Activated CD8-positive, alpha-beta memory T cell treated with anti-CD3 and anti-CD28 coated beads for 36 hours (primary cell): Measurements from ENCODE around the gene COA6. TPM values are rescaled to one million over a fixed set of nuclear protein-coding genes. Genes with fewer than 3 reads are reported as not detected.
"Not testable (repeated sequence)": the region's sequence is repeated elsewhere in the genome, so short reads cannot be mapped to it uniquely, and the experiment has no call there.

ENCODE experiments used
- CTCF ChIA-PET: fragments of 350-600 bp; sonication (Branson Sonifier 250); formaldehyde crosslinking; loops from one replicate; lab custom pipeline; 2021; ENCODE audit warnings: antibody characterized with exemption; lab: Charles Lee
- POLR2A ChIA-PET: fragments of 350-600 bp; sonication (Branson Sonifier 250); formaldehyde crosslinking; loops from one replicate; lab custom pipeline; 2021; ENCODE audit warnings: antibody characterized with exemption; lab: Charles Lee
- total RNA-seq, 2 experiments: library from RNA; stranded (reverse); gene quantifications; one replicate each; pipeline ENCODE4 v1.2.3, GENCODE V29; 2021

Gene COA6
- total RNA-seq, 2 experiments from 2014 or later = 51.8 to 51.9 TPM

DNA sequence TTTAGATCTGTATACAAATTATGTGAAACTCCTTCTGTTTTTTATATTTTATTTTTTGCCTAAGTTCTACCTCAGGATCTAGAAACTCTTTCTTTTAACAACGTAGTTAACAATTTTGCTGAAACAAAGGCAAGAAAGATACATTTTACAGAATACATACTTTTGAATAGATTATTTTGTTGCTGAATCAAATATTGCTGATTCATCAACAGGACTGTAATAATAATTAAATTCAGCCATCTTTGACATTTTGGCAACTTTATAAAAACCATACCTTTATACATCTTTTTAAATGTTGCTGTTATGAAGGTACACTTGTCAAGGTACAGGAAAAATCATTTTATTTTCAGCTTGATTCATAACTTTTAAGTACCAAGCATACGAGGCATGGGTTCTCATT is 10.7 kb upstream of the COA6 start:
- POLR2A ChIA-PET = no interaction called here
- CTCF ChIA-PET = no interaction called here

DNA sequence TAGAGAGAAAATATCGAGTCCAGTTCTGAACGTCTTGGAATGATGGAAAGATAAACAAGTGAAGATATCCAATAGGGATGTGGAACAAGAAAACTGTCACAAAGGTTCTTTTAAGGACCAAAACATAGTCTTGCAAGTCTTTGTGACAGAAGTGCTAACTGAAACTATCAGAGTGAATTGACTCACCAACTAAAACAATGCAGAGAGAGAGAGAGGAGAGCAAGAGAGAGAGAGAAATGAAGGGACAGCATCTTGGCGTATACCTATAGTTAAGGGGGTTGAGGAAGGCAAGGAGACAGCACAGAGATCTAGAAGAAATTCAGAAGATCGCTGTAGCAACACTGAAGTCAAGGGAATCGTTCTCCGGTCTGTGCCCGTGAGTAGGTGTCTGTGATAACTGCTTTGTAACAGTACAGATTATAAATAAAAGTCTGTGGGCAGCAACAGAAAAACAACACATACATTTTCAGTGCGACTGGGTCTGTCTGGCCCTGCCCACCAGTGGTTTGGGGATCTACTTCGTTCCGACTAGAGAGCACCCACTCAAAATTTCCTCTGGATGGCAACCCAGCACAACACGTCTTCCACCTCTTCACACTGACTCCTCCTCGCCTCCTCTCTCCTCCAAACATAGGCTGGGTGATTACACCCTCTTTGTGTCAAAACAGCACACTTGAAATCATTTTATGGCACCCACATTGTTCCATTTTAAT is 4.8 kb upstream of the COA6 start:
- ChIA-PET POLR2A (no interaction called here), CTCF (no interaction called here)

DNA sequence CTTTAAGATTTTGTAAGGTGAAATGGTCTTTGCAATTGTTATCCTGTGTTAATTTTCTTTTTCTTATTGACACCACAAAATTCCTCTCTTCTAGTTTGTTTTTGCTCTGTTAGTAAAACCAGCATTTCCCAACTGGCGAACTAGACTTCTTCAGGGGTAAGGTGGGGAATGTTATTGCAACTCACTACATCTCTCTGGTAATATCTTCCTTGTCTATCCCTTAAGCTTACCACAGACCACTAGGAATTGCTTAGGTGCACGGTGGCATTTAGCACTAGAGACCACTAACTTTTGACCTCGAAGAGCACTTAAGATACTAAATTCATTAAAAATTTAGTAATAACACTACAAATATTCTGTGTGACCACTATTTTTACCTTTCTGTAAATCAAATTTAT is 4.2 kb upstream of the COA6 start:
- CTCF ChIA-PET = no interaction called here

DNA sequence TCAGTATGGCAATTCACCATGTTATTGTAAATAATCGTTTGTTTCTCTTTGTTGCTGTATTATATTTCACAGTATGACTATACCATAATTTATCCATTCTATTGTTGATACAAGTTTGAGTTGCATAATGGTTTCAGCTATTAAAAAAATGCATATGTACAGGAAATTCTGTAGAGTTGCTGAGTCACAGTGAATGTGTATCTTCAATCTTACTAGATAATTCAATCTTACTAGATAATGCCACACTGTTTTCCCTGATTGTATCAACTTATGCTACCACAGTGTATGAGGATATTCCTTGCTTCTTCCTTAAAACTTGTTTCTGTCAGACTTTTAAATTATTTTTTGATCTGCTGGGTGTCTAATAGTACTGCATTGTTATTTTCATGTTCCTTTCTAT is 3.5 kb upstream of the COA6 start:
- POLR2A ChIA-PET = no interaction called here
- CTCF ChIA-PET = no interaction called here

More for the DNA sequence above, 4.2 kb upstream of the COA6 start:
- POLR2A ChIA-PET = no interaction called here

- ChIA-PET CTCF (no interaction called here), POLR2A (no interaction called here)
Measured at GRCh38 chr1:234371414-234371813, 1.8 kb upstream of the COA6 start.

- POLR2A ChIA-PET = no interaction called here
Measured at GRCh38 chr1:234372011-234372757, 1.1 kb upstream of the COA6 start.

GRCh38 chr1:234373959-234374254 is 651 bp downstream of the COA6 start:
- ChIA-PET POLR2A (interaction anchor here (0.5 to 1.7 kb wide), 7 partner anchors 10 to 730 kb away, joined by 3 to 8 read pairs (median 3); partner anchors contain the start of gene TARBP1), CTCF (interaction anchor here (0.6 to 1.2 kb wide), 3 partner anchors 36 to 708 kb away, joined by 3 read pairs; no protein-coding TSS in a partner anchor)

More at GRCh38 chr1:234372011-234372757, 1.1 kb upstream of the COA6 start:
- CTCF ChIA-PET = no interaction called here

DNA sequence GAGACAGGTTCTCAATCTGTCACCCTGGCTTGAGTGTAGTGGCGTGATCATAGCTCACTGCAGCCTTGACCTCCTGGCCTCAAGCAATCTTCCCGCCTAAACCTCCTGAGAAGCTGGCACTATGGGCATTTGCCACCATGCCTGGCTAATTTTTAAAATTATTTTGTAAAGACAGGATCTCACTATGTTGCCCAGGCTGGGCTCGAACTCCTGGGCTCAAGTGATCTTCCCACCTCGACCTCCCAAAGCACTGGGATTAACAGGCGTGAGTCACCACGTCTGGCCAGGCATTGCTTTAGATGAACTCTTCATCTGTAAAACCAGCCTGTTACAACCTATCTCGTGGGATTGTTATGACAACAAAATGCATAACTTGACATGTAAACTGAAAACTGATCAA is 2.4 kb downstream of the COA6 start:
- ChIA-PET CTCF (interaction anchor here (1.3 kb wide), 1 partner anchor 66 kb away, joined by 4 read pairs; no protein-coding TSS in a partner anchor), POLR2A (interaction anchor here (0.6 kb wide), 1 partner anchor 1513 kb away, joined by 4 read pairs; no protein-coding TSS in a partner anchor)

DNA sequence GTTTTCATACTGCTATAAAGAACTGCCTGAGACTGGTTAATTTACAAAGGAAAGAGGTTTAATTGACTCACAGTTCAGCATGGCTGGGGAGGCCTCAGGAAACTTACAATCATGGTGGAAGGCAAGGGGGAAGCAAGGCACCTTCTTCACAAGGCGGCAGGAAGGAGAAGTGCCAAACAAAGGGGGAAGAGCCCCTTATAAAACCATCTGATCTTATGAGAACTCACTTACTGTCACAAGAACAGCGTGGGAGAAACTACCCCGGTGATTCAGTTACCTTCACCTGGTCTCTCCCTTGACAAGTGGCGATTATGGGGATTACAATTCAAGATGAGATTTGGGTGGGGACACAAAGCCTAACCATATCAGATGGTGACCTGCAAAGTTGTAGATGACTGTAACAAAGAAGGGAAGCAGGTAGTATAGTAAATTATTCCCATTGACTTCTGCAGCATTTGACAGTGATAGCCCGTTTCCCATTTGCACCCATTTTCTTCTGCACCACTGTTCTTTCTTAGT is 6.4 kb downstream of the COA6 start:
- CTCF ChIA-PET = not testable (repeated sequence)

GRCh38 chr1:234381699-234382555 is 8.7 kb downstream of the COA6 start:
- ChIA-PET CTCF (no interaction called here), POLR2A (no interaction called here)

More for the DNA sequence above, 6.4 kb downstream of the COA6 start:
- POLR2A ChIA-PET = not testable (repeated sequence)

DNA sequence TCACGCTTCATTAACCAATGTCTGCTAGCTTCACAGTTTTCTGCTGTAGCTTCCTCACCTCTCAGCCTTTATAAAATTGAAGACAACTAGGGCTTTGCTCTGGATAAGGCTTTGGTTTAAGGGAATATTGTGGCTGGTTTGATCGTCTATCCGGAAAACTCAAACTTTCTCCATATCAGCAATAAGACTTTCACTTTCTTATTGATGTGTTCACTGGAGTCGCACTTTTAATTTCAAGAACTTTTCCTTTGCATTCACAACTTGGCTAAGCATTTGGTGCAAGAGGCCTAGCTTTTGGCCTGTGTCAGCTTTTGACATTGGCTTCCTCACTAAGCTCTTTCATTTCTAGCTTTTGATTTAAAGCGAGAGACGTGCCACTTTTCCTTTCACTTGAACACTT is 12.9 kb downstream of the COA6 start:
- POLR2A ChIA-PET = no interaction called here

DNA sequence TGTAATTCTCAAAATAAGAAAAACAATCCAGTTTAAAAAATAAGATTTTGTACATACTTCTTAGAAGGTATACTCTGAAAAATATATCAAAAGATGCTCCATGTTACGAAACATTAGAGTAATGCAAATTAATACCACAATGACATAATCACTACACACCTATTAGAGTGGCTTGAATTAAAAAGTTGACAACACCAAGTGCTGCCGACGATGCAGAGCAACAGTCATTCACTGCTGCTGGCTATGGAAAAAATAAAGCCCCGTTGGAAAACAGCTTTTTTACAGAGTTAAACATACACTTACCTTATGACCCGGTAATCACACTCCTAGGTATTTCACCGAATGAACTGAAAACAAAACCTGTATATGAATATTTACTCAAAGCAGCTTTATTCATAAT is 14.8 kb downstream of the COA6 start:
- ChIA-PET POLR2A (no interaction called here), CTCF (no interaction called here)

More for the DNA sequence above, 12.9 kb downstream of the COA6 start:
- CTCF ChIA-PET = no interaction called here

GRCh38 chr1:234393190-234393589 is 19.9 kb downstream of the COA6 start:
- ChIA-PET POLR2A (no interaction called here), CTCF (interaction anchor here (1.0 kb wide), 1 partner anchor 12 kb away, joined by 3 read pairs; no protein-coding TSS in a partner anchor)

DNA sequence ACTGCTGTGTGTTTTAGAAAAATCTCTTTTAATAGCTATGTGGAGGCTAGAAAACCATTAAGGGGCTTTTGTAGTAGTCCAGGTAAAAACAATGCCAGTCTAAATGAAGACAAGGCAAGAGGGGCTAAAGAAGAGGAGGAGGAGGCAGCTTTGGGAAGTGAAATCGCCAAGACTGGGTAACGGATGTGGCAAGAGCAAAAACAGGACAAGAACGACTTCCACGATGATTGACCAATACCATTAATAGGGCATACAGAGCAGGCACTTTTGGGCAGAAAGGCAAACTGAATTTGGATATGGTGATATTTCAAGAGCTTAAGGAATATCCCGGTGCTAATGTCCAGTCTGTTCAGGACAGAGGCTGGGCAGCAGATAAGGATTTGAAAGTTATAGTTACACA is 22.0 kb downstream of the COA6 start:
- ChIA-PET CTCF (no interaction called here), POLR2A (no interaction called here)

DNA sequence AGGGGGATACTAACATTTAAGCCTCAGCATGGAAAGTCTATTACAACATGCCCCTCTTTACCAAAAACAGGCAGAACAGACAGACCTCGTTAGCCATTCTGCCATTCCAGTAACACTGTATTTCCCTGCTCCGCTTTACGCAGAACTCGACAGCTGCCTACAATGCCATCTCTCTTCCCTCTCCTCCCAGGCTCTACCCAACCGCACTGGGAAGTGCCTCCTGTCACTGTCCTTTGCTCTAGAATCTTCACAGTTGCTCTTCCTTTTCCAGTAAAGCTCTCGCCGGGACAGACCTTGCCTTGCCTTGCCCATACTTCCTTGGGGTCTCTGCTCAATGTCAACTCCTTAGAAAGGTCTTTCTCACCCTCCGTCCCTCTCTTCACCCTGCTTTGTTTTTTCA is 22.8 kb downstream of the COA6 start:
- ChIA-PET CTCF (no interaction called here), POLR2A (no interaction called here)

DNA sequence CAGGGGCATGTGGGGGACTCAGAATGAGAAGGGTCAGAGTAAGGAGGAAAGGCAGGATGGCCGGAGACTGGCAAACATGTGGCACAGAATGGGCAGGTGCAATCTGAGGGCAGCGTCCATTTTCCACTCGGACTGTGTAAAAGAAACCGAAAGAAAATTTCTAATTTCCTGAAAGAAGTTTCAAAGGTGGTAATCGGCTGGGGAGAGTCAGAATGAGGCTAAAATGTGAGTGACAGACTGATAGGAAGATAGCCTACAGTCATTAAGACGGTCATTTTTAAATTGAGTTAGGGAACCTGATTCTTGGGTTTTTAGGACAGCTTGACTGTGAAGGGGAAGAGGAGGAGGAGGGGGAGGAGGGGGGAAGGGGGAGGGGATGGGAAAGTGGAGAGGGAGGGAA is 23.6 kb downstream of the COA6 start:
- ChIA-PET POLR2A (no interaction called here), CTCF (no interaction called here)

DNA sequence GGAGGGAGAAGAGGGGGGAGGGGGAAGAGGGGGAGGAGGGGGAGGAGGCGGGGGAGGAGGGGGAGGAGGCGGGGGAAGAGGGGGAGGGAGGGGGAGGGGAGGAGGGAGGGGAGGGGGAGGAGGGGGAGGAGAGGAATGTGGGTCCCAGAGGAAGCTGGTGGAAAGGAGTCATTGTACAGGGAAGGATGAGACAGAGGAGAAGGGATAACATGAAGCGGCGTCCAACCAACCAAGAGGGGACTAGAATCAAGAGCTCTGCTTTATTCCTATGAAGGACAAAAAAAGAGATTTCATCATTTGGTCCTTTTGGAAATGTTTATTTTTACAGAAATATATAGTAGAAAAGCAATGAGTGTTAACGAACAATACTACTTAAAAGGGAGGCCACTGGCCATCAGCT is 24.5 kb downstream of the COA6 start:
- POLR2A ChIA-PET = no interaction called here
- CTCF ChIA-PET = no interaction called here

DNA sequence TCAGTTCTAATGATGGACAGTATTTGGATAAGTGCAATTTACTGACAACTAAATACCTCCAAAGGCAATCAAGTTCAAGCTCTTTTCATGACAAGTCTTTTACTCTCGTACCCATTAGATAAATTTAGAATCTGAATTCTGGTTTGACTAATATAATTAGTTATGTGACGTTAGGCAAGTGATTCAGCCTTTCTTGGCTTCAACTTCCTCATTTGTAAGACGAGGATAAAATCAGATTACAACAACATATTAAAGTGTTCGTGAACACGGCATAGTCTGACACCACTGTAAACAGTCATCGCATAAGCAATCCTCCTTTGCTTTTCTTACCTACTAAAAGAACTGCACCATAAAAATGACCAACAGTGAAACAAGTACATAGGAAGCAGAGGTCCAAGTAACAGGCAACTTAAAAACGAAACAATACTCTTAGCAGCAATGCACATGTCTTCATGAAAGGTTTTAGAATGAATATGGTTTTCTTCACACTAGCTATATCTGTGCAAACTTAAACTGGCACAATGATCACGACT is 25.7 kb downstream of the COA6 start:
- ChIA-PET POLR2A (no interaction called here), CTCF (no interaction called here)

- POLR2A ChIA-PET, CTCF ChIA-PET: not testable (repeated sequence)
Measured at GRCh38 chr1:234399515-234399914, 26.3 kb downstream of the COA6 start.
